GM19035 (cell line): ENCODE results near the gene HEXD.
"Not testable (repeated sequence)": the region's sequence is repeated elsewhere in the genome, so short reads cannot be mapped to it uniquely, and the experiment has no call there.

Experiments
- ATAC-seq: cut with Tn5 transposase; IDR thresholded peaks from one replicate; pipeline ENCODE4 v1.9.1; 2021; ENCODE audit not compliant: unreplicated experiment

Gene HEXD

DNA sequence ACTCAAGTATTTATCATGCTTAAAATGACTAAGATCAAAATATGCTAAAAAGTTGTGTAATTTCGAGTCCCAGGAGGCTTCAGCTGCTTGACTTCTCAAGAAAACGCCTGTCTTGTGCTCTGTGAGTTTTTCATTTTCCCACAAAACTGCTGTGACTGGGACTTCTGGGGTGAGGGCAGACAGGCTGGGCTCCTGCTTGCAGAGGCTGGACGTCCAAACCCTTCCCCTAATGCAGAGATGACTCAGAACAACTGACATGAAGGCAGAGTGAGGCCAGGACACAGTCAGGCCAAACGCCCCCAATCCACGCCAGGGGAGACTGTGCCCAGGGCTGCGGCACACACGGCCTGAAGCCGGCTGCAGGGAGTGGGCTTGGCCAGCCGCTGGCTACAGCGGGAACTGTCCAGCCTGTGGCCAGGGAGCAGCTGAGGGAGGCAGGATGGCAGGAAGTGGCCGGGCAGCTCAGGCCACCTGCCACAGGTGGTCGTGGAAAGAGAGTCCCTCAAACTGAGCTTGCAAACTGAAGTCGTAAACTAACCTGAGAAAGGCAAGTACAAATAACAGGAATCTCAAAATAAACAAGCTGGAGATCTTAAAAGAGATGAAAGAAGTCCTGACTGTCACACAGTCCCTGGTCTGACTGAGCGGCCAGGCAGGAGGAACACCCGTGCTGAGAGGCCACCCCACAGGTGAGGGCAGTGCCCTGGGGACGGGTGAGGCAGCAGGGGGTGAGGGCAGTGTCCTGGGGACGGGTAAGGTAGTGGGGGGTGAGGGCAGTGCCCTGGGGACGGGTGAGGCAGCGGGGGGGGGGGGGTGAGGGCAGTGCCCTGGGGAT is 21.3 kb upstream of the HEXD start:
- ATAC-seq, result no peak

DNA sequence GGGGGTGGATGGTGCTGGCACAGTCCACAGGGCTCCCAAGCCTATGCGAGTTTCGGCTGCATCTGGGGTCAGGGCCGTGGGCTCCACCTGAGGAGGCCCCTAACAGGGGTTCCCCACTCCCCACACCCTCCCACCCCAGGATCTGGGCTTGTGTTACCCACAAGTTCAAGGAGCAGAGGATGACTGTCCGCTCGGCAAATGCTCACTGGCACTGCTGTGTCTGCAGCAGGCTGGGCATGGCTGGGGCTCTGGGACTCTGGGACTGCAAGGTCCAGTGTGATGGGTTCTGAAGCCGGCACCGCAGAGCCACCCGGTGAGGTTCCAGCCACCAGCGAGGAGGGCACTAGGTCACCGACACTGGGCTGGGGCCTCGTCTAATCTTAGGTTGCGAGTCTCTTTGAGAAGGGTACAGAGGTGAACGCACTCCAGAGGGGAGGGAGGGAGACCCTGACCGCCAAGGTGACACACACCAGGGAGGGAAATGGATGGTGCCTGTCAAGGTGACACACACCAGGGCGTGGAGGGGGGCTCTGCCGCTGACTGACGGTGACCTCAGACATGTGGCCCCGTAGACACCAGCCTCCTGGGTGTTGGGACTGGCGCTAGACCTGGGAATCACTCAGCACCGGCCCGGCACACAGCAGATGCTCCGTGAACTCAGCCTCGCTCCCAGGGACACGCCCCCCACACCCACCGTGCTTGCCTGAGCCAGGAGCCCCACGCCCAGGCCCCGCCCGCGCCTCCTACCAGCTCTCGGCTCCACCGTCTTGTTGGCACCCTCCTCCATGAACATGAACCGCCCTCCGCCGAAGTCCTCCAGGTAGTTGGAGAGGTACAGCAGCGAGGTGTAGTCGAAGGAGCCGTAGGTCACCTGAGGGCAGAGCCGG is 20.5 kb upstream of the HEXD start:
- ATAC-seq, result no peak

DNA sequence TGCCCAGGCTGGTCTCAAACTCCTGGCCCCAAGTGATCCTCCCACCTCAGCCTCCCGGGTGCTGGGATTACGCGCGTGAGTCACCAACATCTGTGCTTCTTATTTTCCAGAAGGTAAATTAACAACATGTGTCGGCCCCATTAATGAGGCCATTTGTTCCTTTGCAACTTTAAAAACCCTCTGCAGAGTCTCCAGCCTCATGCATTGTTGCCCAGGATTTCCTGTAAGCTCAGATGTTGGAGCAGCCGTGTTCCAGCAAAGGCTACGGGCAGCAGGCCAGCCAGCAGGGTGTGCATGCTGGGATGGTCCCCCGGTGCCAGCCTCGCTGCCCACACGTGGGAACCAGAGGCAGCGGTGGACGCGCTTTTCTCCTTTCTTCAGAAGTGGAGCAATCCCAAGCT is 19.1 kb upstream of the HEXD start:
- no peak for ATAC-seq

DNA sequence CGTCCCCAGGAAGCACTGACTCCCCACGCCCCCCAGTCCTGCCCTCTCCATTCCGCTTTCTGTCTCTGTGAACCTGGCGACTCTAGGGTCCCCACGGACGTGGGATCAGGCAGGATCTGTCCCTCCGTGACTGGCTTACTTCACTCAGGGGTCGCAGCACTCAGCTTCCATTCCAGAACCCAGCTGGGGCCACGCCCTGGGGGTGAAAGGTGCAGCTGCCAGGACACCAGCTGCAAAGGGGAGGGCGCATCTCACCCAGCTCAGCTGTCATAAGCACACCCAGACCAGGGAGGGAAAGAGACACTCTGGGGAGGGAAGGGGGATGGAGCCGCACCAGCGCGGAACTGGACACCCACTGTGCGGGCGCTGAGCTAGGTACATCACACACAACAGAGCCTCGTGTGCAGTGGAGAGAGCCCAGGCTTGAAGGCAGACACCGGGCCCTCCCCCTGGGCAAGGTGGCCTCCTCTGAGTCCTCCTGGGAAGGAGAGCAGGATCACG is 18.5 kb upstream of the HEXD start:
- no peak for ATAC-seq

DNA sequence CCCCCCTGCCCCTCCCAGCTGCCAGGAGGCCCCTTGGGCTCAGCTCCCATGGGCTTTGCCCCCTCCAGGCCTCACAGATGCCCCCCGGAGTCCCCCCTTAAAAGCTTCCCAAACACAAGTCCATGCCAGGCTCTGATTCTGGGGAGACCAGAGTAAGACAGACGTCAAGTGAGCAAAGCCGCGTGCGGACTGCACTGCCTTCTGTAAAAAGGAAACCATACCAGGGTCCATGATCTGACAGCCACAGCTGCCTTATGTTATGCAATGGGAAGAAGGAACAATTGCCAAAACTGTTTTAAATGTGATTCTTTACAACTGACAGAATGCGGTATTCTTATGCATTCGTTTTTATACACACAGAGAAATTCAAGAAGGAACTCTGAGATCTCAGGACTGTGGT is 17.9 kb upstream of the HEXD start:
- no peak for ATAC-seq

DNA sequence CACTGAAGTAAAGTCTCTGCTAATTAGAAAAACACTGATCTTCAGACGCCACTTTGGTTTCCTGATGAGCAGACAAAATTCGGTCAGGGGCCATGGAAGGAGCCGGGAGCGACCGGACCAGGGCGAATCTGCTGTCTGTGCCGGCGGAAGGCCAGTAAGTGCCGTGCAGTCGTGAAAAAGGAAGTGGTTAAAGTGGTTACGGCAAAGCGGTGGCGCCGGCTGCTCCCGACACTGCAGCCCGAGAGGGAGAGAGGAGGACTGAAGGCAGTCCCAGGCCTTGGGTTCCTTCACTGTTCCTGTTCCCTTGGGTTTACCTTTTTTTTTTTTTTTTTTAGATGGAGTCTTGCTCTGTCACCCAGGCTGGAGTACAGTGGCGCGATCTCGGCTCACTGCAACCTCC is 17.3 kb upstream of the HEXD start:
- ATAC-seq, result no peak

DNA sequence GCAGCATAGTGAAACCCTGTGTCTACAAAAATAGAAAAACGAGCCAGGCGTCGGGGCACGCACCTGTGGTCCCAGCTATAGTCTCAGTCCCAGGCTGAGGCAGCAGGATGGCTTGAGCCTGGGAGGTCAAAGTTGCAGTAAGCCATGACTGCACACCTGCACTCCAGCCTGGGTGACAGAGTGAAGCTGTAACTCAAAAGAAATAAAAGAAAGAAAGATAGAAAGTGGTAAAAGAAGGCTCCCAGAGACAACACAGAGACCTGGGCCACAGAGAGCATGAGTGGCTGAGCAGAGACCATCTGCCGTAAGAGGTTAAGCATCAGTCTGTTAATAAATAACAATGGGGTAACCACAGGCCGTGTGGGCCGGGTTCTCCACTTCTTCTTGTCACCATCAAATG is 15.3 kb upstream of the HEXD start:
- ATAC-seq, result no peak

DNA sequence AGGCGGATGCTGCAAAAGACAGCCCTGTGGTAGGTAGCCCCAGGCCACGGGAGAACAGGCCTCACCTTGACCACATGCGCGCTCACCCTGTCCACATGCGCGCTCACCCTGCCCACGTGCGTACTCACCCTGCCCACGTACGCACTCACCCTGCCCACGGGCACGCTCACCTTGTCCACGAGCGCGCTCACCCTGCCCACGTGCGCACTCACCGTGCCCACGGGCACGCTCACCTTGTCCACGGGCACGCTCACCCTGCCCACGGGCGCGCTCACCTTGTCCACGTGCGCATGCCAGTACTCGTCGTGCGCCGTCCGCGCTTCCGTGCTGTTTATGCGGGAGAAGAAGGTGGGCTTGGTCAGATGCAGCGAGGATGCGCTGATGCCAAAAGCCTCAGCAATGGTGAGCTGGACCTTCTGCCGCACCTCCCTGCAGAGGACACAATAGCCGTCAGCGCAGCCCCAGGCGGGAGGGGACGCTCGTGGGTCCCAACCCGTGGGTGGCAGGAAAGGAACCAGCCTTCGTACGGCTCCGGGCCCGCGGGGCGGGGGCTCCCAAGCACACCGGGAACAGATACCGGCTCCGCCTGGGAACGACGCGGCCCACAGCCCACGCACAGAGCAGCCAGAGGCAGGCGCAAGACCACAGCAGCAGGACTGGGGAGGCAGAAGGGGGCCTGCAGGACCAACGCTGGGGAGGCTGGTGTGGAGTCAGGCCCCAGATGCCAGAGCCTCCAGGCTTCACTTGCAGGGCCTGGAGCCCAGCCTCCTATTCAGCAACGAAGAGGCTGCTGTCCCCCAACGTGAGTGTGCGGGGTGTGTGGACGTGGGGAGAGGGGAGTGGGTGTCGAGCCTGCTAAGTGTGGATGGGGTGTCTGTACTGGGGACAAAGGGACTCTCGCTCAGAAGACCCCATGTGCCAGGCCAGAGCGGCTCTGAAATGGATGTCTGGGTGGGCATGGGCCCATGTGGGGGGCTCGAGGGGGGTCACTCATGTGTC is 14.2 kb upstream of the HEXD start:
- no peak for ATAC-seq

DNA sequence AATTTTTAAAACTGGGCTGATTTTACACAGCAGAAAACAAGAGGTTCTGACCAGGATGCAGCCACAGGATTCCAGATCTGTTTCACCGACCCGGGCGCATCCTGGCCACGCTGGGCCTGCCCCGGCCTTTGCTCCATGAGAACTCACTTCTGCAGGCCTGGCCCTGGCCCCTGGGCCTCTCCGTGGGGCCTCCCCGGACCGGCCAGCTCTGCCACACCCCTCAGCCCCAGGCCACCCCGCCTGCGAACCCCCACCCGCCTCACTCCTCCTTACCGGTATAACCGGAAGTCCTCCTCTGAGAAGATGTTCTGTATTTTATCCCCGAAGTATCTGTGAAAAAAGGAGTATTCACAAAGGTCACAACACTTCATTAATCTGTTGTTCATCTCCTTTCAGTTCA is 13.1 kb upstream of the HEXD start:
- no peak for ATAC-seq

DNA sequence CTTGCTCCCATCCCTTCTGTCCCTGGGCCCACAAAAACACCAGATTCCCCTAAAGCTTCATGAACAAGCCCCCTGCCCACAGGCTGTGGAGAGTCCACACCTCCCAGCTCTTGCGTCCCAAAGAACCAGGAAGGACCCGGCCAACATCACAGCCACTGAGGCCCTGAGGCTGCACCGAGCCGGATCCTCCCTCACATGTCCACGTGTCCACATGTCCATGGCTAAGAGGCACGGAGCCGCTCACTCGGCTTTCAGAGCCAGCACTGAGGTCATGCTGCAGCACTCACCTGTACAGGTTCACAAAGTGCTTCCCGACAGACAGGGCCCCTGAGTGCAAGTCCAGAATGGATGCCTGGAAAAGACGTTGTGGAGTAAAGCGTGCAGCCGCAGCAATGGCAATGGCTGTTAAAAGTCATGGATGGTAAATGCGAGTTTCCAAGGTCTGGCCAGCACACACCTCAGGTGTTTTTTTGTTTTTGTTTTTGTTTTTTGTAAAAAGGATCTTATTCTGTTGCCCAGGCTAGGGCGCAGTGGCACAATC is 11.9 kb upstream of the HEXD start:
- no peak for ATAC-seq

DNA sequence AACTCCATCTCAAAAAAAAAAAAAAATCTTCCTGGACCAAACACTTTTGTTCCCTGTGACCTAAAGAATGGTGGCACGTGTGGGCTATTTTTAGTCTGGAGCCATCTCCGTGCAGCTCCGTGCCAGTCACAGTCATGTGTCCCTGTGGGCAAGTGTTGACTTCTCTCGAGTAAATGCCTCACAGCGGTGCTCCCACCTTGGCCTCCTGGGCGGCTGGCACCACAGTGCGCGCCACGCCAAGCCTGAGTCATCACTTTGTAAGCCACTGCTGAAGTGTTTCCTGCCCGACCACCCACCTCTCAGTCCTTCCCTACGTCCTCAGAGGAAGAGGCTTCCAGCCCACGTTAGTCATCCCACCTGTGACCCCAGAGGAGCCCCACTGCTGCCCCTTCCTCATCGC is 10.9 kb upstream of the HEXD start:
- no peak for ATAC-seq

DNA sequence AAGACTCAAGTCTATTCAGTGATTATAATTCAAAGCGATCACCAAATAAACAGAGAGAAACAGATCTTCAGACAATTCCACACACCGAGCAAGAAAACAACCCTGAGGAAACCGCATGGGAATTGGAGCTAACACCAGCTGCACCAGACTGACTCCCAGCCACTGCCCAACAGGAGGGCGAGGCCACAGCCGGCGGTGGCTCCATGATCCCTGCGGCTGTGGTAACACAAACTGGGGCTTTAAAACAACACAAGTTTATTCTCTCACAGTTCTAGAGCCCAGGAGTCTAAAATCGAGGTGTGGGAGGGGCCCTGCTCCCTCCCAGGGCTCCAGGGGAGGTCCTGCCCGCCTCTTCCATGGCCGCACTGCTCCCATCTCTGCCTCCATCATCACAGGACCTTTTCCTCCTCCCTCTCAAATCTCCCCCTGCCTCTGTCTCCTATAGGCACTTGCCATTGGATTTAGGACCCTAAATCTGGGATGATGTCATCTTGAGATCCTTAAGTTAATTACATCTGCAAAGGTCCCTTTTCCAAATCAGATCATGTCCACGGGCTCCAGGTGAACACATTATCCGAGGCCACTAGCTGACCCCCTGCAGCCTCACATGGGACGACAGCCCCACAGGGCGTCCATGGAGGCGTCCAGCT is 9.7 kb upstream of the HEXD start:
- no peak for ATAC-seq

DNA sequence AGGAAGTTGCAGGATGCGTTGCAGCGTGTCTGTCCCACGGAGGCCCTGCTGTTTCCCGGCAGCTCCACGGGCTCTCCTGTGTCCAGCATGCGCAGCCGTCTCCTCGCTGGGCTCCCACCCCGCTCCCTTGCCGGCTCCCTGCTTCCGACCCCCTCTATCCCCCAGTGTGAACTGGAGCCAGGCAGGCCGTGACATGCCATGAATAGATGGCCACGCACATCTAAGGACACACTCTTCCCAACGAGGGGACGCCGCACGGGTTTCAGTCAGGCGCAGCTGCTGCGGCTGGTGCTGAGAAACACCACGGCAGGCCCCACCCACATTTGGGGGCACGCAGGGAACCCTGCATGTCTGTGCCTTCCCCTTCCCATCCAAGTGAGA is 9.2 kb upstream of the HEXD start:
- ATAC-seq, result no peak

DNA sequence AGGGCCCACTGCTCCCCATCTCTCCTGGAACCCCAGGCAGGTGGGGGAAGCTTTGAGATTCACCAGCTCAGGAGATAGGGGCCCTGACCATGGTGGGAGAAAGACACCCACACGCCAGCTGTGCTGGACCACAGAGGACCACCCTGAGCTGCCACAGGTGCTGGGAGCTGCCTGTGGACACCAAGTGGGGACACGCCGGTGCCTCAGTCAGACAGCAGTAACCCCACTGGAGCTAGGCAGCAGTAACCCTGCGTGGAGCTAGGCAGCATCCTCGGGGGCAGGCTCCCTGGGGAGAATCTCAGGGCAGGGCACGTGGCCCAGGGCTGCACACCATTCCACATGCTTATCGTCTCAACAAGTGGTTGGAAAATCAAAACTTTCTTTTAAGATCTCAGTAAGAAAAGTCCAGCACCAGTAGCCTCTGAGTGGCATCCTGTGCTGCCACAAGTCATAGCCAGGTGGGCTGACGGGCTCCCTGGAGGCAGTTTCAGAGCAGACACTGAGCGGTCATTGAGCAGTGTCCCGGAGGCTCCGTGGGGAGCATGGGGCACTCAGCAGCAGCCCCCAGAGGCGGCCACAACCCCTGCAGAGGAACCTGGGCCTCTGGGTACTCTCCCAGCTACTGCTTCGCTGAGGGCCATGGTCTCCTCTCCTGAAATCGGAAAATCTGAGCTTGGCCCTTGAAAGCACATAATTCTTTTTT is 8.0 kb upstream of the HEXD start:
- no peak for ATAC-seq

DNA sequence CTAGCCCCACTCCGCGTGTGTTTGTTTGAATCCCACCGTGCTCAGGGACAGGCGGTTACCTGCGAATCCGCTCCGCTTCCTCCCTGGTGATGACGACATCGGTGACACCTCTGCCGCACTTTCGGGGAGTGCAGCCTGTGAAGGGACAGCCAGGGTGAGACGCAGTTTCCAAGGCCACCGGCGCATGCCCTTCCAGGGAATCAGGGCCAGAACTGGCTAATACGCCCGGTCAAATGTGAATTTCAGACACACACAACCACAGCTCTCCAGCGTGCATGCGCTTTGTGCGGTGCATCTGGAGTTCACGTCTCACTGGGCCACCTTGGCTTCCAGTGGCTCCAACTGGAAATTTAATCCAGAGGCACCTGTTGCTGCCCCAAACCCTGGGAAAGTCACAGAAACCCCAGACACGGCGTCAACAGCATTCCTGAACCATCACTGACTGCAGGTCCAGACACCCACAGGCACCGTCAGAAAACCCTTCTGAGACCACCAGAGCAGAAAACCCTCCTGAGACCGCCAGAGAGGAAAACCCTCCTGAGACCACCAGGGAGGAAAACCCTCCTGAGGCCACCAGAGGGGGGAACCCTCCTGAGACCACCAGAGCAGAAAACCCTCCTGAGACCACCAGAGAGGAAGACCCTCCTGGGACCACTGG is 6.6 kb upstream of the HEXD start:
- no peak for ATAC-seq

DNA sequence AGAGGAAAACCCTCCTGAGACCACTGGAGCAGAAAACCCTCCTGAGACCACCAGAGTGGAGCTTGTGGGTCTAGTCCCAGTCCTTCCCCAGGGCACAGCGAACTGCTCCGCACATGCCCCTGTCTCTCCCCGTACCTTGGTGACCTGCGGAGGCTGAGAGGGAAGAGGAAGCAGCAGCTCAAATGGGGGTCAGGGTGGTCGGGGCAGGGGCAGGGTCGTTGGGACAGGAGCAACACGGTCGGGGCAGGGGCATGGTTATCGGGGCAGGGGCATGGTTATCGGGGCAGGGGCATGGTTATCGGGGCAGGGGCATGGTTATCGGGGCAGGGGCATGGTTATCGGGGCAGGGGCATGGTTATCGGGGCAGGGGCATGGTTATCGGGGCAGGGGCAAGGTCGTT is 6.1 kb upstream of the HEXD start:
- not testable (repeated sequence) for ATAC-seq

DNA sequence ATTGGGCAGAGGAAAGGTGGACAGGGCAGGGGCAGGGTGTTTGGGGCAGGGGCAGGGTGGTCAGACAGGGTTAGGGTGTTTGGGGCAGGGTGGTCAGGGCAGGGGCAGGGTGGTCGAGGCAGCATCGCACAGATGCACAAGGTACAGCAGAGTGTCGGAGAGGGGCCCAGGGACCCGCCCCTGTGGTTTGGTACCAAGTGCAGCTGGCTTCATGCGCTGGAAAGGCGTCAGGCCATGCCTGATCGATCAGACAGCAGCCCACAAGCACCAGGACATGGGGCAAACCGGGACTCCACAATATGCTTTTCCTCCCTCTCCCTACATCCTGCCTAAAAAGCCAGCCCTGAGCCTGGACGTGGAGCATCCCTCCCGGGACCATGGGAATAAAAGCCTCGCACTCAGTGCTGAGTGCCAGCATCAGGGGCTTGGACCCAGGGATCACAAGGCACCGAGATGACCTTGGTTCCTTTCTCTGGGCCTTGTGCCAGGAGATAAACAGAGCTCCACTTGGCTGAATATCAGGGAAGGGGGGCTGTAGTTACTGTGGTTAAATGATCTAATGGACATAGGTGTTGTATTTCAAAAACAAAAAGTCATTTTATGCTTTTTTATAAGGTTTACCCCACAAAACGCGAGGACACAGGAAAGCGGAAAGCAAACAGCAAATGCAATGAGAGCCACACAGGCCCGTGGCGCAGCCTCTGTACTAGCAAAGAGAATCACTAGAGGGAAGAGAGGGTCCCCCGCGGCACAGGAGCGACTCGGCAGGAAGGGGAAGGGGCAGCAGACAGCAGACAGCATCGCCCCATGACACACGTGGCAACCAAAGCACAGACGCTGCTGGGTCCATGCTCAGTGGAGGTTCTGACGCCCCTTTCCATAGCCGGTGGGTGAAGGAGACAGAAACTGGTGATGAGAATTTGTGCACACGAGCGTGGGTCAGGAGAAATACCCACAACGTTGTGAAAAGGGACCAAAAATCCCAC is 5.3 kb upstream of the HEXD start:
- ATAC-seq, result no peak
